GM21825 (cell line): Measurements from ENCODE around the gene PELI2.

Experiments
- ATAC-seq: cut with Tn5 transposase; IDR thresholded peaks from one replicate; pipeline ENCODE4 v1.9.1; 2021; ENCODE audit warnings: mild to moderate bottlenecking, moderate library complexity; ENCODE audit not compliant: unreplicated experiment

PELI2 gene

DNA sequence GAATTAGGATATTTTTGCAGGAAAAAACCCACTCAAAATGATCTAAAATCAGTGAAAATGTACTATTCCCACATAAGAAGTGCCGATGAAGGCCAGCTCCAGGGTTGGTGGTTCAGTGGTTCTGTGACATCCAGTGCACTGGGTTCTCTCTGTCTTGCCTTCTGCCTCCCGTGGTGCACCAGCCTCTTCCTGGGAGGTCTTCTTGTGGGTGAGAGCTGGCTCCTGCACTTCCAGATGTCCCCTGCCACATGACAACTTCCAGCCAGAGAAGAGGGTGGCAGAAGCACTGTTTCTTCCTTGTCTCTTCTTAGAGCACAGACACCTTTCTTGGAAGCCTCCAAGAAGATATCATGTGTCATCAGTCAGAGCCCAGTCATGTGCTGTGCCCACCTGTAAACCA, 170.9 kb downstream of the PELI2 start:
- ATAC-seq: no peak

DNA sequence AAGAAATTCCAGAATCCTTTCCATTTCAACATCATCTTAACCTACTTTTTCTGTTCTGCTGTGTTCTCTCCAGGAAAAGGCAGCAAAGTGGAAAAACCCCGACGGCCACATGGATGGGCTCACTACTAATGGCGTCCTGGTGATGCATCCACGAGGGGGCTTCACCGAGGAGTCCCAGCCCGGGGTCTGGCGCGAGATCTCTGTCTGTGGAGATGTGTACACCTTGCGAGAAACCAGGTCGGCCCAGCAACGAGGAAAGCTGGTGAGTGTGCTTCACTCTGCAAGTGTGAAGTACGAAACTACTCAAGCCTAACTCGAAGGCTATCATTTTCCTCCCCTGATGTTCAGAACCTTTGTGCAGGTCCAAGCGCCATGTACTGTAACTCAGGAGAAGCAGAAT, 172.0 kb downstream of the PELI2 start:
- no peak for ATAC-seq

DNA sequence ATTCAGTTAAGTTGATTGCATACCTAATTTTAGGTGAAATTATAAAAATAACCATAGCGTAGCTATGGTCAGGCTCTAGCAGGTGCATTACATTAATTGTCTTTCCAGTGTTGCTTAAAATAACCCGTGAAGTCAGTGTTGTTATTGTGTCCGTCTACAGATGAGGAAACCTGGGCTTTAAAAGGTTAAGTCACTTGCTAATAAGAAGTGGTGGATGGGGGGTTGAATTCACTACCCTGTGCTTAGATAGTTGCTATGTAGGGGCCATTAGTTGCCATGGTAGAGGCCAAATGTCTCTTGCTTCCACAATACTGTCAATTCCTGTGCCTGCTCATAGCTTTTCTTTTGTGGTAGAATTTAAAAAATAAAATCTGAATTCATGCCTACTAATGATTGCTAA, 174.8 kb downstream of the PELI2 start:
- no peak for ATAC-seq

GRCh38 chr14:56293506-56293905, 175.3 kb downstream of the PELI2 start:
- no peak for ATAC-seq

DNA sequence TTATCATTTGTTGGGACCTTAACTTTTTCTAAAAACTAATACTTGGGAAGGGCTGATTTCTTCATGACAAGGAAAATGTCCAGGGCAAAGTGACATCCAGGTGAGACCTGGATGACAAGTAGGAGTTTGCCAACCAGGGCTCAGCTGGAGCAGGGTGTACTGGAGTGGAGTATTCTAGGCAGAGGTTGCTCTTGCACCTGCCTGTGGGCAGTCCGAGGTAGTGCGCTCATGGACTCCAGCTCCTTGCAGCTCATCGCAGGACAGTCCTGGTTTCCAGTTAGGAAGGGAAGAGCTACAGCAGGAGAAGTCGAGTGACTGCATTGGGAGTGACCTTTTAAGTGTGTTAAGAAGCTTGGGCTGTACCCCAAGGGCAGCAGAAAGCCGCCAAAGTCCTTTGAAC, 175.9 kb downstream of the PELI2 start:
- no peak for ATAC-seq

DNA sequence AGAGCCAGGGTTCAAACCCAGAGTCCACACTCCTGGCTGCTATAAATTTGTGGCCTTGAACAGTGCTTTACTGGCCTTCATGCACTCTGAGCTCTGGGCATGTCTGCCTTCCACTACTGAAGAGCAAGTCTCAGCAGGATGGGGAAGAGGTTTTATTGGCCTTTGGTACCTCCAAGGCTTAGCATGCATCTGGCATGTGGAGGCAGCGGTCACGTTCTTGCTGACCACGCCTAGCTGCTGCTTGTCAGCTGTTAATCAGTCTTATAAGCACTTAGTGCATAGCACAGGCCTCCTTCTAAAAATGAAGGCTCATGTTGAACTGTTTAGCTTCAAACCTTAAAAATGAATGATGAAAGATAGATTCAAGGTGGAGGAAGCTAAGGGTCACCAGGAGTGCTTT, 177.5 kb downstream of the PELI2 start:
- ATAC-seq: no peak

- no peak for ATAC-seq
Observed at GRCh38 chr14:56297449-56297848, 179.2 kb downstream of the PELI2 start.

- ATAC-seq: no peak
Observed at GRCh38 chr14:56299306-56299984, 181.2 kb downstream of the PELI2 start.

GRCh38 chr14:56300495-56300894, 182.3 kb downstream of the PELI2 start:
- no peak for ATAC-seq

- ATAC-seq: no peak
Observed at GRCh38 chr14:56304456-56304855, 186.2 kb downstream of the PELI2 start.

DNA sequence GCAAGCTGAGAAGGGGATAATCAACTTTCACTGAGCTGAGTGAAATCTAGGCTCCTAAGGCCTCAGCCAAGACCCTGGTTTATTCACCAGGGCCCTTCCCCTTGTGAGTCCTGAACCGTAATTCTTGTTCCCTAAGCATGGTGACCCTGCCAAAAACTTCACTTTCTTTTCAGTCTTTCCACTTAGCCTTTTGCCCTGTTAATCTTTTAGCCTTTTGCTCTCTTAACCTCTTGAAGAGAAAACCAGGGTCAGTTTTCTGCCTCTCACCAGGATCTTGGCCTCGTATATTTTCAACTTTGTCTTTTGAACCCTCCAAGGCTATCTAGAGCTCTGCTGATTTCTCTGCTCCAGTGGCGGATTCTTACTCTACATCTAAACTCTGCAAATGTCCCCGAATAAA, 191.0 kb downstream of the PELI2 start:
- no peak for ATAC-seq

DNA sequence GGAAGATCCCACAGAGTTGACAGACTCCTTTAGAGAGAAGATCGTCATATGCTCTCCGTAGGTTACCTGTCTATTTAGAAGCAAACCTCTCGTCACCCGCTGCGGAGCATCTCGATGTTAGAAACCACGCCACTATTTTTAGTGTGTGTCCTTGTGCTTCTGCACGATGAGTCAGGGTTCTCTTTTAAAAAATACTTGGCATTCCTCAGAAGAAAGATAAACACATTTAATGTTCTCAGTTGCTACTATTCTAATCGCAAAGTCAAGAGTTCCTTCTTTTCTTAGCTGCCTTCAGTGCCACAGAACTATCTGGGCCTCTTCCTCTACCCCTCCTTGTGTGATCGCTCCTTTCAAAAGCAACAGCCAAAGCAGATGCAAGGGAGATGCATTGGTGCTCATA, 192.4 kb downstream of the PELI2 start:
- ATAC-seq: no peak

- no peak for ATAC-seq
Observed at GRCh38 chr14:56313789-56314188, 195.6 kb downstream of the PELI2 start.

- no peak for ATAC-seq
Observed at GRCh38 chr14:56318393-56319115, 200.3 kb downstream of the PELI2 start.

DNA sequence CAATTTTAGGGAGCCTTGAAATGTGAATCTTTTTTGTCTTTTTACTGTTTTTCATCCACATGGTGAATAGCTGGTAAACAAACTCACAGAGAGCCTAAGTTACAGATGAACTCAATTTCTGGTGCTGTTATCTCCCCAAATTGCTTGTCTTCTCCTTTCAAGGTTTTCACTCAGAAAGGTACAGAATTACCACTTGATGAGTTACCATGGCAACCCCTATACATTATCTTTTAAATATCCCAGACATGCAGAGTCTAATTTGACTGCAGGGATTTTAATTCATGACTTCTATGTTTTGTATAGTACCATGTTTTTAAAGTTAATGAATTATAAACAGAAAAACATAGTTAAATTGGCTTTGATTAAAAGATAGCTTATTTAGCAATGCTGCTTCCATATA, 203.7 kb downstream of the PELI2 start:
- ATAC-seq: no peak

DNA sequence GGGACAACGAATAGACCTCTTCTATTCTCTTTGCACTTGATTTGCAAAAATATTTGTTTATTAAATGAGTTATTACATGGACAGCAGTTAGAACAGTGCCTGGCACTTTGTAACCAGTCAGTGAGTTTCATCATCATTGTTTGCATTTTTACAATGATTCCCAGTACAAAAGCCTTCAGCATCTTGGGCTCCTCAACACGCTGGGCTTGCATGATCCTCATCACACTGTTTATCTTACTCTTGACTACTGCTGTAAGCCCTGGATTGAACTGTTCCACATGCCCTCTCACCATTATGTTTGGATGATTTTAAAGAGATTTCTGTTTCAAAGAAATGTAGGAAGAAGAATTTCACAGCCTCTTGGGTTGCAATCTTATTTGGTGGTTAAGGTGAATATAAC, 204.3 kb downstream of the PELI2 start:
- no peak for ATAC-seq

DNA sequence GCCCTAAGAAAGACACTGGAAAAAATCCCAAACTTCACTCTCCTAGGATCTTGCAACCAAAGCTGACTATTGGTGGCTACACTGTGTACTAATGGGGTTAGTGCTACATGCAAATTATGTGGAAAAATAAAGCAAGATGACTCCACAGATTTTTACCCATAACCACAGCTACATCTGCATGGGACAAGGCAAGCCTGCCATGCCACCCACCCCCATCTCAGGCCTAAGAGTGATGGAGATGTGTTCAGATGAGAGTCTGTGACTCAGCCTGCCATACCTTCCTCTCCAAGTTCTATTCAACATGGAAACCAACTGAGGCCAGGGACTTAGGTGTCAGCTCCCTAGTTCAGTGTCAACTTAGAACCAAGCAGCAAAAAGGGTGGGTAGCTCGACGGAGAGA, 206.2 kb downstream of the PELI2 start:
- ATAC-seq: no peak

DNA sequence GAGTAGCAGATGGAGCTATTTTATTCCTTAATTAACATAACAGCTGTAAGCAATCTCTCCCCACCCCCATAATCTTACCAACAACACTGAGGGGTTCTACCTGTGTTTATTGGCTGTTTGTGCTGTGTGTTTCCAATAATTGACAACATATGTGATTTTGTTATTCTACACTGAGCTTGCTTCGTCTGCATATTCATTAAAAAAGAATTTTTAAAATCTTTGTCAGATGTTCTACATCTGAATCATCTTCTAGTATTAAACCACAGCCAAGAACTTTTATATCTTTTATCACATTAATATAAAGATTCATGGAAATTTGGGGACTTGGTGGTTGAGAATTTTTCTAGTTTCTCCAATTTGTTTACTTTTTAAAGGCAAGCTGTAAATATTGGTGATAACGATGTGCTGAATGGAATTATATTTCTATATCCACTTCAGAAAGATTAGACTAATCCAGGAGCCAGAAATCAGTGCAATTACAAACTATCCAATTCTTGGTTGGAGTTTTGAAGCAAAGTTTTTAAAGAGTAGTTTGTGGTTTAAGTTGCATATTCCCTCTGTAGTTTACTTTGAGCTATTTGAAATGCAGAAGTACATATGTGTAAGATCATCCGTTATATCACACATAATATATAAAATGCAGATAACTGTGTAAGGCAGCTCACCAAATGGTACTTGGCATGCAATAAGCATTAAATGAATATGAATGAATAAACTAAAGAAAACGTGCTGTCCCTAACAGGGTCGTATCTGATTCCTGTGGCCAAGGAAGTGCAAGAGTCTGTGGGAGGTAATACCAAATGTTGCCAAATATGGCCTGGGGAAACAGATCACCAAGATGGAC, 206.9 kb downstream of the PELI2 start:
- ATAC-seq: no peak

GRCh38 chr14:56328021-56328420, 209.8 kb downstream of the PELI2 start:
- no peak for ATAC-seq

DNA sequence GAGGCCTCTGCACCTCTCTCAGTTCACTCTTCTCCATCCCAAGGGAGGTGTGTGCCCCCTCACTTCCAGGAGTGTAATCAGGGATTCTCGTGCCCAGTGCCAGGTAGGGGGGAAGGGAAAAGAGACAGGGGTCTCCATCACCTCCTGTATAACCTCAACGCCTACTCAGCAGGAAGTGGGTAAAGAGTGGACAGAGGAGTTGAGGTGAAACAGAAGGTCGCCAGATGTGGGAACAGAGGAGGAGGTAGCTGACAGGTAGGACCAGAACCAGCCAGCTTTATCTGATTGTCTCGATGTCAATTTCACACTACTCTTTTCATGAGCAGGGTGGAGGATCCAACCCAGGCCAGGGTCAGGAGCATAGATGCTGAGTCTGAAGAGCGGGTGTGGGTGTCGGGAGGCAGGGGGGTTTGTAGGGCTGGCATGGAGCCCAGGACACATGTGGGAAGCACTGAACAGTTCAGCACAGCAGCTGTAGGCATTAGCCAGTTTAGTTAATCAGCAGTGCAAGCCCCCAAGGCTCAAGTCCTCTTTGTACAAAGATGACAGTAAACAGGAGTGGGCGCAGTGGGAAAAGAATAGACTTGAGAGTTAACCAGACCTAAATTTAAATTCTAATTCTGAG, 213.5 kb downstream of the PELI2 start:
- ATAC-seq: no peak
